Natural killer cell (primary cell): ENCODE results near the gene SEMA3B. TPM values are rescaled to one million over a fixed set of nuclear protein-coding genes. Genes with fewer than 3 reads are reported as not detected.

ENCODE experiments used
- ATAC-seq, 3 donors: fragments of 150-1000 bp in 2 of 3; fragments of 200-7000 bp in 1 of 3; cut with Tn5 transposase; 1 replicate in 1 of 3; 2 replicates in 2 of 3; pipeline ENCODE4 v1.10.0; 2021; ENCODE audit warnings: mild to moderate bottlenecking in 2 of 3, moderate library complexity in 2 of 3
- DNase-seq, 2 donors: peaks; one replicate each; pipeline versions ENCODE4 v3.0.0 to v3.0.0-alpha.2; 2013 to 2021; ENCODE audit warnings: mixed read lengths in 1 of 2
- H3K27ac ChIP-seq: one replicate; pipeline ENCODE4 v1.5.1; 2013; ENCODE audit warnings: mild to moderate bottlenecking, low read length
- H3K27me3 ChIP-seq: one replicate; pipeline ENCODE4 v1.6.1; 2013; ENCODE audit warnings: low read length; ENCODE audit not compliant: control insufficient read depth, insufficient read depth
- H3K36me3 ChIP-seq: one replicate; pipeline ENCODE4 v1.6.1; 2013; ENCODE audit warnings: low read length; ENCODE audit not compliant: control insufficient read depth, insufficient read depth
- H3K4me1 ChIP-seq: one replicate; pipeline ENCODE4 v1.6.1; 2013; ENCODE audit warnings: low read length; ENCODE audit not compliant: control insufficient read depth, insufficient read depth
- H3K4me3 ChIP-seq: one replicate; pipeline ENCODE4 v1.5.1; 2013; ENCODE audit warnings: low read length
- H3K9me3 ChIP-seq: one replicate; pipeline ENCODE4 v1.6.1; 2013; ENCODE audit warnings: low read length; ENCODE audit not compliant: control insufficient read depth, insufficient read depth
- H3K27ac Mint-ChIP-seq, 2 donors: one replicate each; pipeline ENCODE4 v1.8.0; 2022; ENCODE audit warnings: mild to moderate bottlenecking in 2 of 2, mixed read lengths in 2 of 2, moderate library complexity in 1 of 2
- H3K27me3 Mint-ChIP-seq, 2 donors: one replicate each; pipeline ENCODE4 v1.8.0; 2022; ENCODE audit warnings: low read depth in 2 of 2, mixed read lengths in 2 of 2
- H3K36me3 Mint-ChIP-seq: one replicate; pipeline ENCODE4 v1.8.0; 2022; ENCODE audit warnings: mixed read lengths
- H3K4me1 Mint-ChIP-seq, 2 donors: one replicate each; pipeline ENCODE4 v1.8.0; 2022; ENCODE audit warnings: mixed read lengths in 2 of 2
- H3K4me3 Mint-ChIP-seq: one replicate; pipeline ENCODE4 v1.8.0; 2022; ENCODE audit warnings: mild to moderate bottlenecking, moderate library complexity, mixed read lengths
- H3K9me3 Mint-ChIP-seq, 2 donors: one replicate each; pipeline ENCODE4 v1.8.0; 2022; ENCODE audit warnings: mixed read lengths in 2 of 2
- CTCF ChIP-seq: fragments of 200-600 bp; IDR thresholded peaks from one replicate; pipeline ENCODE4 v1.8.0; 2022; ENCODE audit warnings: antibody characterized with exemption
- WGBS: methylation state at CpG from one replicate; pipeline ENCODE4 v1.1.7; 2013; ENCODE audit warnings: missing lambda C conversion rate; ENCODE audit not compliant: insufficient coverage; 5-methylcytosine and 5-hydroxymethylcytosine counted together
- intact Hi-C: fragments of 100-400 bp; cut with micrococcal nuclease; formaldehyde crosslinking; loops from one replicate; pipeline ENCODE4 v1.14.2; 2022
- total RNA-seq, 4 donors: library from RNA; stranded (reverse); fragments of 120-200 nt in 1 of 4; gene quantifications; one replicate each; pipeline versions ENCODE4 v1.2.3 to v1.2.4, GENCODE V29; 2013 to 2022

The SEMA3B gene
- total RNA-seq, 3 donors from 2014 or later (not counting 1 experiment from before 2014, with no cell fraction given): 0.97 to 2.0 (median 0.99) TPM

GRCh38 chr3:50275141-50275995 lies 6.4 kb downstream of the SEMA3B start:
- Mint-ChIP-seq H3K27me3 (peaks cover 13 to 32% of the 10 kb centered on the region in 2 donors), H3K36me3 (no peaks in the 10 kb centered on the region), H3K9me3 (no peaks in the 10 kb centered on the region), H3K4me3 (peak overlapping the region; percentile 47), H3K27ac (peak overlapping the region in 1 of 2 donors; percentile 44), H3K4me1 (peaks cover 11 to 32% of the 10 kb centered on the region in 2 donors)
- H3K27me3 ChIP-seq: peaks cover 38% of the 10 kb centered on the region
- WGBS: 5% methylated on average over 65 of the region's 65 CpGs
- no peak overlapping the region for H3K4me3 ChIP-seq
- DNase-seq (peak in 1 of 2 donors; percentile 32), ATAC-seq (no peak)
- peaks cover 33% of the 10 kb centered on the region for H3K4me1 ChIP-seq
- no peak for TF ChIP-seq CTCF
- intact Hi-C loops: no loop called here
- H3K36me3 ChIP-seq: no peaks in the 10 kb centered on the region
- H3K27ac ChIP-seq: no peak overlapping the region
- H3K9me3 ChIP-seq: no peaks in the 10 kb centered on the region

- Mint-ChIP-seq H3K9me3 (no peaks in the 10 kb centered on the region), H3K27ac (peak overlapping the region in 1 of 2 donors; percentile 44), H3K4me3 (peak overlapping the region; percentile 6), H3K4me1 (peaks cover 11 to 32% of the 10 kb centered on the region in 2 donors), H3K36me3 (no peaks in the 10 kb centered on the region), H3K27me3 (peaks cover 13 to 32% of the 10 kb centered on the region in 2 donors)
- Histone ChIP-seq H3K4me3 (no peak overlapping the region), H3K4me1 (peaks cover 33% of the 10 kb centered on the region), H3K9me3 (no peaks in the 10 kb centered on the region), H3K36me3 (no peaks in the 10 kb centered on the region), H3K27me3 (peaks cover 38% of the 10 kb centered on the region), H3K27ac (no peak overlapping the region)
- intact Hi-C loops: no loop called here
- ATAC-seq: peak in 1 of 3 donors; percentile 9
- no peak for TF ChIP-seq CTCF
- 16% methylated on average over 79 of the region's 79 CpGs for WGBS
- DNase-seq: peak in 1 of 2 donors; percentile 64
Observed at GRCh38 chr3:50275996-50276761, 7.2 kb downstream of the SEMA3B start.

GRCh38 chr3:50276762-50277101 lies 7.8 kb downstream of the SEMA3B start:
- H3K4me3 Mint-ChIP-seq: no peak overlapping the region

More at GRCh38 chr3:50276762-50277101, 7.8 kb downstream of the SEMA3B start:
- H3K4me3 ChIP-seq: no peak overlapping the region
- H3K27ac ChIP-seq: no peak overlapping the region
- H3K36me3 ChIP-seq: no peaks in the 10 kb centered on the region
- DNase-seq (no peak), ATAC-seq (no peak)
- Mint-ChIP-seq H3K27me3 (peaks cover 13 to 32% of the 10 kb centered on the region in 2 donors), H3K4me1 (peaks cover 11 to 27% of the 10 kb centered on the region in 2 donors), H3K36me3 (no peaks in the 10 kb centered on the region), H3K27ac (no peak overlapping the region), H3K9me3 (no peaks in the 10 kb centered on the region)
- H3K9me3 ChIP-seq: no peaks in the 10 kb centered on the region
- TF ChIP-seq CTCF: no peak
- 76% methylated on average over 17 of the region's 17 CpGs for WGBS
- H3K4me1 ChIP-seq: peaks cover 33% of the 10 kb centered on the region
- intact Hi-C loops: no loop called here
- peaks cover 38% of the 10 kb centered on the region for H3K27me3 ChIP-seq
